ENCODE results near the gene VPS37B.

The VPS37B gene

DNA sequence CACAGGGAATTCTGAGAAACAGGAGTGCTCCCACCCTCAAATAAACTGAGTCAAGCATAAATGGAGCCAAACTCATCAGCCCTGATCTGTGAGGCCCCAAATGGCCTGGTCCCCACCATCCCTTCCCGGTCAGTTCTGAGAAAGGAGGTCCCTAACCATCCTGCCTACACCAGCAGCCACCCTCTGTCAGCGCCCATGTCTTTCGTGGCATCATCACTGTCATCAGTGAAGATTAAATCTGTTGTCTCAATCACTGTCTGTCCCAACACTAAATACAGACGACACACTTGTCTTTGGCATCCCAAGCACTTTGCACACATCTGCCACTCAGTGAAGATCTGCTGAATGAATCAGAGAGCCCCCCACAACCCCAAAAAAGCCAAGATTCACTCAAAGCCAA lies 22.4 kb downstream of the VPS37B start:
- ChIA-PET CTCF (interaction anchor here (18.4 kb wide), 1 partner anchor 78 kb away, joined by 449 read pairs; no protein-coding TSS in a partner anchor), POLR2A (no interaction called here)
- TF ChIP-seq, protein P1, sequence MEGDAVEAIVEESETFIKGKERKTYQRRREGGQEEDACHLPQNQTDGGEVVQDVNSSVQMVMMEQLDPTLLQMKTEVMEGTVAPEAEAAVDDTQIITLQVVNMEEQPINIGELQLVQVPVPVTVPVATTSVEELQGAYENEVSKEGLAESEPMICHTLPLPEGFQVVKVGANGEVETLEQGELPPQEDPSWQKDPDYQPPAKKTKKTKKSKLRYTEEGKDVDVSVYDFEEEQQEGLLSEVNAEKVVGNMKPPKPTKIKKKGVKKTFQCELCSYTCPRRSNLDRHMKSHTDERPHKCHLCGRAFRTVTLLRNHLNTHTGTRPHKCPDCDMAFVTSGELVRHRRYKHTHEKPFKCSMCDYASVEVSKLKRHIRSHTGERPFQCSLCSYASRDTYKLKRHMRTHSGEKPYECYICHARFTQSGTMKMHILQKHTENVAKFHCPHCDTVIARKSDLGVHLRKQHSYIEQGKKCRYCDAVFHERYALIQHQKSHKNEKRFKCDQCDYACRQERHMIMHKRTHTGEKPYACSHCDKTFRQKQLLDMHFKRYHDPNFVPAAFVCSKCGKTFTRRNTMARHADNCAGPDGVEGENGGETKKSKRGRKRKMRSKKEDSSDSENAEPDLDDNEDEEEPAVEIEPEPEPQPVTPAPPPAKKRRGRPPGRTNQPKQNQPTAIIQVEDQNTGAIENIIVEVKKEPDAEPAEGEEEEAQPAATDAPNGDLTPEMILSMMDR (IDR thresholded peaks at IDR 0.05; ENCODE audit: insufficient read depth, low read length, missing control alignments): no peak
- DNase-seq (ENCODE audit: low read depth, low spot score): no peak
- no peak overlapping the region for H3K4me3 ChIP-seq (ENCODE audit: low read depth, low read length)

DNA sequence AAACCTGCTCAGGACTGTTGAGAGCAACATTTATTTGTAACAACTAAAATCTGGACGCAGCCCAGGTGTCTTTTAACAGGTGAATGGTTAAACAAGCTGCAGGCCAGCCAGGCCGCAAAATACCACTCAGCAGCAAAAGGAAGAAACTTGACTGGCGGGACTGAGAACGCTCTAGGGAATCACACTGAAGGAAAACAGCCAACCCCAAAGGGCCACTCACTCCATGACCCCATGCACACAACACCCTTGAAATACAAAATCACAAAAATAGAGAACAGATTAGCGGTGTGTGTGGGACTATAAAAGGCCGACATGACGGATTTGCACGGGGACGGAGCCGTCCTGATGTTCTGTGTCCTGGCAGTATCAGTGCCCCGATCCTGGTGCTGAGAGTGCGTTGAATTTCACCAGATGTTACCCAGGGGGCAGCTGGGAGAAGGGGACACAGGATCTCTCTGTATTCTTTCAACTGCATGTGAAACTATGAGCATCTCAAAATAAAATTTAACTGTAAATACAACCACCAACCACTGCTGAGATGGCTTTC lies 23.0 kb downstream of the VPS37B start:
- H3K4me3 ChIP-seq (ENCODE audit: low read depth, low read length): no peak overlapping the region
- TF ChIP-seq, protein P1 (IDR thresholded peaks at IDR 0.05; ENCODE audit: insufficient read depth, low read length, missing control alignments): no peak
- no peak for DNase-seq (ENCODE audit: low read depth, low spot score)
- POLR2A ChIA-PET: interaction anchor here (1.4 kb wide), 1 partner anchor 360 kb away, joined by 3 read pairs; the partner anchor contains the start of genes MPHOSPH9 and MTRFR
- CTCF ChIA-PET: interaction anchor here (2.8 to 18.4 kb wide), 5 partner anchors 9 to 78 kb away, joined by 6 to 449 read pairs (median 38); no protein-coding TSS in a partner anchor

DNA sequence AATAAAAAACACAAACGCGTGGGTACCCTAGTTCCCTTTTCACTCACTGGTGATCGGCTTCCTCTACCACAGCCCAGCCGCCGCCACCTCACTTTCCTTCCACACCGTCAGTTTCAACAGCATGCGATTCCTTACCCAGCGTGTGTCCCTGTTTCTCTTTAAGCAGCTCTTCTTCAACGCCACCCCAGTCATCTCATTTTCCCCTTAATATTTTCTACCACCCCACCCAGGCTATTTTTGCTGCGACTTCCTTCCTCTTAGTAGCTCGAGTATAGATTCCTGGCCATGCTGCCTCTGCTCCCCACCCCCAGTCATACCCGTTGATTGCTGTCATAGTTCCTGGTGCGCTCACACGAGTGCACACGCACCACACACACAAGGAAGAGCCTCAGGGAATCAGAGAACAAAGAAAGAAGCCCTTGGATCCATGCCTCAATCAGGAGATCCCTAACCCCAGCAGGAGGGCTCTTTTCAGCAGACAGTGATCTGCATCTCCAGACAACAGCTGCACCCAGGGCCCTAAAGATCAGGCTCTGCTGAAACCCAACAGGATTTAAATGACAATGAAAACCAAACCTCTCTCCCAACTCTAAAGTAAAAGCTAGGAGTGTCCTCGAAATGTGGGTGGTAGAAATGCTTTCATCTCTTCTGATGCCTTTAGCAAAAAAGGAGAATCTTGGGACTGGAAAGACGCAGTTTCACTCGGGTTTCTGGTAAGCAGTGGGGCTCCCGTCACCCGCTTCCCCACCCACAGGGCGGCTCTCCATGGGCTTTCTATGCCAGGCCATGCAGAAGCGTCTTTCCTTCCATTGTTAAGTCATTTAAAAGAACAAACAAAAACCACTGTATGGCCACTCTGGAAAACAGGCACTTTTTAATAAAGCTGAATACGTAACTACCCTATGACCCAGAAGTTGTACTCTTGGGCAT lies 23.8 kb downstream of the VPS37B start:
- H3K4me3 ChIP-seq (ENCODE audit: low read depth, low read length): peak overlapping the region; percentile 54
- ChIA-PET POLR2A (interaction anchor here (1.0 to 1.9 kb wide), 6 partner anchors 8 to 361 kb away, joined by 3 to 9 read pairs (median 4); partner anchors contain the start of genes ABCB9, MPHOSPH9 and MTRFR), CTCF (interaction anchor here (0.6 to 18.4 kb wide), 9 partner anchors 10 to 366 kb away, joined by 3 to 449 read pairs (median 6); partner anchors contain the start of genes MPHOSPH9 and MTRFR)
- TF ChIP-seq, protein P1 (IDR thresholded peaks at IDR 0.05; ENCODE audit: insufficient read depth, low read length, missing control alignments): no peak
- DNase-seq (ENCODE audit: low read depth, low spot score): no peak

DNA sequence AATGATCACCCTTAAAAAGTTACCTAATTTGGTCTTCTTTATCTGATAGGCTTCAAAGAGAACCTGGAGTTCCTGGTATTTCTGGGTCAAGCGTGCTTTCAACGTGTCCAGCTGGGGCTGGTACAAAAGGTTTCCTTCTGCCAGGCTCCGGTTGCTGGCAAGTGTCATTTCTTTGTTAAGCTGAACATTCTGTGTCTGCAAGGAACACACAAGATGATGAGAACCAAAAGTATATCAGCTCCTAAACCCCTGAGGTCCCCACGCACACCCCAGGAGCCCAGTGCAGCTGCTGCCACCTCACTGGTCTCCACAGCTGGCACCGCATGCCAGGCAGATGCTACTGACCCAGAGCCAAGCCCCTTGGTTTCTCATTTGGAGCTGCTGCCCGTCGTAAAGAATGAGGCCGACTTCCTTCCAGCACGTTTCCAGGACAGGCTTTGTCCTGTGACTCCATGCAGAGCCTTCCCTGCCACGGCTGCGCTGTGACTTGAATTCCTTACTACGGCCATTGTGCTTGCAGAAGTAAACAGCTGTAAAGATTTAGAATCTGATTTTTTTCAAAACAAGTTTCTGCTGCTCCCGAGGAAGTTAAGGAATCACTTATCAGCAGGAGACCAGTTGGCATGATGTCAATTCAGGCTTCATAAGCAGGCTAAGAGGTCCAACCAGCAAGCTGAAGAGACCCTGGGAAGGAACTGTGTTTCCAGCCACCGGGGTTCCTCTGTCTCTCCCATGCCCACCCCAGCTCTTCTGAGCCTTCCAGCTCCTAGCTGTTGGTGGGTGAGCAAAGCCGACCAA lies 24.9 kb downstream of the VPS37B start:
- no peak for DNase-seq (ENCODE audit: low read depth, low spot score)
- H3K4me3 ChIP-seq (ENCODE audit: low read depth, low read length): peak overlapping the region; percentile 54
- TF ChIP-seq, protein P1 (IDR thresholded peaks at IDR 0.05; ENCODE audit: insufficient read depth, low read length, missing control alignments): no peak
- CTCF ChIA-PET: interaction anchor here (0.6 to 18.4 kb wide), 12 partner anchors 10 to 367 kb away, joined by 3 to 449 read pairs (median 5); partner anchors contain the start of genes MPHOSPH9 and MTRFR
- POLR2A ChIA-PET: interaction anchor here (0.6 to 1.9 kb wide), 7 partner anchors 9 to 362 kb away, joined by 3 to 9 read pairs (median 3); partner anchors contain the start of genes ABCB9, MPHOSPH9 and MTRFR

DNA sequence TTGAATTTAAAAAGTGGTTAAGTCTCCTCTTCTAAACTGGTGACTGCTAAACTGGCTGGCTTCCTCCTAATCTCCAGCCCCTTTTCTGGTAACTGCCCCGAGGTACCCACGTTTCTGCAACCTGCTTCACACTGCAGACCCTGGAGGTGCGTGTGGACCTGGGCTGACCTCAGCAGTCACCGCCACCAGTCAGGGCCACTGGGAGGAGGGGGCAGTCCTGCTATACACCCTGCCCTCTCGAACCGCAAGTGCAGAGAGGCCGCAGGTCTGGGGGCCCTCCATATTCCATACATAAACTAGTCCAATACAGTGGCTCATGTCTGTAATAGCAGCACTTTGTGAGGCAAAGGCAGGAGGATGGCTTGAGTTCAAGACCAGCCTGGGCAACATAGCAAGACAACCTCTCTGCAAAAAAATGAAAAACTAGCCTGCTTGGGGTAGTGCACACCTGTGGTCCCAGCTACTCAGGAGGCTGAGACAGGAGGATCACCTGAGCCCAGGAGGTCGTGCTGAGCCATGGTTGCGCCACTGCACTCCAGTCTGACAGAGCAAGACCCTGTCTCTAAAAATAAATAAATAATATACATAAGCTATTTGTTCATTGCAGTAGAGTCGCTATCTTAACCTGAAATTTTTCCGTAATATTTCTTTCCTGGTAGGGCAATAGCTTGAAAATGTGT lies 25.6 kb downstream of the VPS37B start:
- CTCF ChIA-PET: interaction anchor here (1.0 to 18.4 kb wide), 10 partner anchors 9 to 81 kb away, joined by 3 to 449 read pairs (median 8); no protein-coding TSS in a partner anchor
- H3K4me3 ChIP-seq (ENCODE audit: low read depth, low read length): no peak overlapping the region
- TF ChIP-seq, protein P1 (IDR thresholded peaks at IDR 0.05; ENCODE audit: insufficient read depth, low read length, missing control alignments): no peak
- no peak for DNase-seq (ENCODE audit: low read depth, low spot score)
- POLR2A ChIA-PET: interaction anchor here (0.6 to 1.9 kb wide), 3 partner anchors 10 to 298 kb away, joined by 3 to 9 read pairs (median 3); no protein-coding TSS in a partner anchor

Data from AG04449 (cell line).